PC-3 (cell line): ENCODE measurements around the gene MAP4K2.

Experiments used
- EZH2 ChIP-seq: fragments of 300-600 bp; sonication (generic); IDR thresholded peaks from one replicate; pipeline ENCODE4 v1.6.1; 2017; ENCODE audit warnings: antibody characterized with exemption, mild to moderate bottlenecking, low read length; ENCODE audit not compliant: unreplicated experiment
- TF ChIP-seq, protein P1 (sequence below): fragments of 300-600 bp; sonication (generic); conservative IDR thresholded peaks from 2 replicates; pipeline ENCODE4 v1.5.1; 2017; ENCODE audit warnings: antibody characterized with exemption, low read depth, mild to moderate bottlenecking, low read length

- TF ChIP-seq, protein P1, sequence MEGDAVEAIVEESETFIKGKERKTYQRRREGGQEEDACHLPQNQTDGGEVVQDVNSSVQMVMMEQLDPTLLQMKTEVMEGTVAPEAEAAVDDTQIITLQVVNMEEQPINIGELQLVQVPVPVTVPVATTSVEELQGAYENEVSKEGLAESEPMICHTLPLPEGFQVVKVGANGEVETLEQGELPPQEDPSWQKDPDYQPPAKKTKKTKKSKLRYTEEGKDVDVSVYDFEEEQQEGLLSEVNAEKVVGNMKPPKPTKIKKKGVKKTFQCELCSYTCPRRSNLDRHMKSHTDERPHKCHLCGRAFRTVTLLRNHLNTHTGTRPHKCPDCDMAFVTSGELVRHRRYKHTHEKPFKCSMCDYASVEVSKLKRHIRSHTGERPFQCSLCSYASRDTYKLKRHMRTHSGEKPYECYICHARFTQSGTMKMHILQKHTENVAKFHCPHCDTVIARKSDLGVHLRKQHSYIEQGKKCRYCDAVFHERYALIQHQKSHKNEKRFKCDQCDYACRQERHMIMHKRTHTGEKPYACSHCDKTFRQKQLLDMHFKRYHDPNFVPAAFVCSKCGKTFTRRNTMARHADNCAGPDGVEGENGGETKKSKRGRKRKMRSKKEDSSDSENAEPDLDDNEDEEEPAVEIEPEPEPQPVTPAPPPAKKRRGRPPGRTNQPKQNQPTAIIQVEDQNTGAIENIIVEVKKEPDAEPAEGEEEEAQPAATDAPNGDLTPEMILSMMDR: no peak
- no peak for TF ChIP-seq EZH2
These were observed 45.3 kb downstream of the MAP4K2 start for GRCh38 chr11:64757549-64758329.
